Progenitor cell of endocrine pancreas (in vitro differentiated cells): Measurements from ENCODE around the gene CCDC186. TPM values are rescaled to one million over a fixed set of nuclear protein-coding genes. Genes with fewer than 3 reads are reported as not detected.

Source experiments
- DNase-seq: peaks from one replicate; pipeline ENCODE4 v3.0.0; 2021; ENCODE audit warnings: low spot score; ENCODE audit not compliant: unreplicated experiment
- H3K27ac Mint-ChIP-seq: 2 replicates; pipeline ENCODE4 v1.8.0; 2021; ENCODE audit warnings: mild to moderate bottlenecking, moderate library complexity, mixed read lengths
- H3K27me3 Mint-ChIP-seq: 2 replicates; pipeline ENCODE4 v1.8.0; 2021; ENCODE audit warnings: mixed read lengths
- H3K36me3 Mint-ChIP-seq: 2 replicates; pipeline ENCODE4 v1.8.0; 2022; ENCODE audit warnings: mixed read lengths; ENCODE audit not compliant: insufficient read depth
- H3K4me1 Mint-ChIP-seq: 2 replicates; pipeline ENCODE4 v1.8.0; 2021; ENCODE audit warnings: low read depth, mixed read lengths
- H3K4me3 Mint-ChIP-seq: 2 replicates; pipeline ENCODE4 v1.8.0; 2021; ENCODE audit warnings: low read depth, mild to moderate bottlenecking, moderate library complexity, mixed read lengths
- H3K9me3 Mint-ChIP-seq: 2 replicates; pipeline ENCODE4 v1.8.0; 2021; ENCODE audit warnings: low read depth, mixed read lengths
- CTCF ChIP-seq: fragments of 200-600 bp; sonication (generic); IDR thresholded peaks from one replicate; pipeline ENCODE4 v1.5.0; 2021; ENCODE audit warnings: antibody characterized with exemption, mild to moderate bottlenecking; ENCODE audit not compliant: unreplicated experiment
- total RNA-seq: library from RNA; stranded (reverse); gene quantifications from 2 replicates; pipeline ENCODE4 v1.2.1, GENCODE V29; 2021

CCDC186 gene
- total RNA-seq, 1 donor from 2014 or later, result 20.8 TPM

- DNase-seq, result no peak
- Mint-ChIP-seq H3K36me3 (no peaks in the 10 kb centered on the region), H3K9me3 (peaks cover 3% of the 10 kb centered on the region), H3K4me1 (peaks cover 13% of the 10 kb centered on the region), H3K4me3 (no peak overlapping the region), H3K27ac (no peak overlapping the region), H3K27me3 (peaks cover 41% of the 10 kb centered on the region)
- TF ChIP-seq CTCF, result no peak
Measured at GRCh38 chr10:114096864-114097263, 77.1 kb downstream of the CCDC186 start.

GRCh38 chr10:114095559-114096337 is 78.3 kb downstream of the CCDC186 start:
- no peak for TF ChIP-seq CTCF
- no peak for DNase-seq
- H3K36me3 Mint-ChIP-seq, result no peaks in the 10 kb centered on the region
- H3K27ac Mint-ChIP-seq, result no peak overlapping the region
- no peak overlapping the region for H3K4me3 Mint-ChIP-seq
- peaks cover 10% of the 10 kb centered on the region for H3K4me1 Mint-ChIP-seq
- peaks cover 3% of the 10 kb centered on the region for H3K9me3 Mint-ChIP-seq
- peaks cover 30% of the 10 kb centered on the region for H3K27me3 Mint-ChIP-seq

- no peak overlapping the region for H3K27ac Mint-ChIP-seq
- TF ChIP-seq CTCF, result no peak
- H3K36me3 Mint-ChIP-seq, result no peaks in the 10 kb centered on the region
- H3K4me1 Mint-ChIP-seq, result peaks cover 4% of the 10 kb centered on the region
- no peak overlapping the region for H3K4me3 Mint-ChIP-seq
- DNase-seq, result no peak
- peaks cover 3% of the 10 kb centered on the region for H3K9me3 Mint-ChIP-seq
- peaks cover 21% of the 10 kb centered on the region for H3K27me3 Mint-ChIP-seq
Measured at GRCh38 chr10:114094795-114095194, 79.2 kb downstream of the CCDC186 start.

- DNase-seq, result no peak
- H3K27me3 Mint-ChIP-seq, result no peaks in the 10 kb centered on the region
- no peak overlapping the region for H3K27ac Mint-ChIP-seq
- H3K9me3 Mint-ChIP-seq, result no peaks in the 10 kb centered on the region
- TF ChIP-seq CTCF, result no peak
- H3K36me3 Mint-ChIP-seq, result no peaks in the 10 kb centered on the region
- H3K4me3 Mint-ChIP-seq, result no peak overlapping the region
- H3K4me1 Mint-ChIP-seq, result no peaks in the 10 kb centered on the region
Measured at GRCh38 chr10:114087655-114088054, 86.3 kb downstream of the CCDC186 start.

GRCh38 chr10:114087255-114087654 is 86.7 kb downstream of the CCDC186 start:
- H3K27ac Mint-ChIP-seq, result no peak overlapping the region
- TF ChIP-seq CTCF, result peak; percentile 16
- no peaks in the 10 kb centered on the region for H3K27me3 Mint-ChIP-seq
- H3K4me1 Mint-ChIP-seq, result no peaks in the 10 kb centered on the region
- no peak overlapping the region for H3K4me3 Mint-ChIP-seq
- H3K36me3 Mint-ChIP-seq, result no peaks in the 10 kb centered on the region
- H3K9me3 Mint-ChIP-seq, result no peaks in the 10 kb centered on the region
- DNase-seq, result no peak
